Hepatocyte (in vitro differentiated cells): Measurements from ENCODE around the gene KDM4F.

ENCODE experiments used
- EZH2 ChIP-seq: fragments of 200-600 bp; sonication (generic); IDR thresholded peaks from 2 replicates; pipeline ENCODE4 v1.6.1; 2016; ENCODE audit warnings: antibody characterized with exemption, mild to moderate bottlenecking, borderline replicate concordance
- TF ChIP-seq, protein P1 (sequence below): fragments of 200-600 bp; sonication (generic); IDR thresholded peaks from 2 replicates; pipeline ENCODE4 v1.5.1; 2016; ENCODE audit warnings: antibody characterized with exemption, mild to moderate bottlenecking; ENCODE audit not compliant: poor library complexity

- TF ChIP-seq, protein P1, sequence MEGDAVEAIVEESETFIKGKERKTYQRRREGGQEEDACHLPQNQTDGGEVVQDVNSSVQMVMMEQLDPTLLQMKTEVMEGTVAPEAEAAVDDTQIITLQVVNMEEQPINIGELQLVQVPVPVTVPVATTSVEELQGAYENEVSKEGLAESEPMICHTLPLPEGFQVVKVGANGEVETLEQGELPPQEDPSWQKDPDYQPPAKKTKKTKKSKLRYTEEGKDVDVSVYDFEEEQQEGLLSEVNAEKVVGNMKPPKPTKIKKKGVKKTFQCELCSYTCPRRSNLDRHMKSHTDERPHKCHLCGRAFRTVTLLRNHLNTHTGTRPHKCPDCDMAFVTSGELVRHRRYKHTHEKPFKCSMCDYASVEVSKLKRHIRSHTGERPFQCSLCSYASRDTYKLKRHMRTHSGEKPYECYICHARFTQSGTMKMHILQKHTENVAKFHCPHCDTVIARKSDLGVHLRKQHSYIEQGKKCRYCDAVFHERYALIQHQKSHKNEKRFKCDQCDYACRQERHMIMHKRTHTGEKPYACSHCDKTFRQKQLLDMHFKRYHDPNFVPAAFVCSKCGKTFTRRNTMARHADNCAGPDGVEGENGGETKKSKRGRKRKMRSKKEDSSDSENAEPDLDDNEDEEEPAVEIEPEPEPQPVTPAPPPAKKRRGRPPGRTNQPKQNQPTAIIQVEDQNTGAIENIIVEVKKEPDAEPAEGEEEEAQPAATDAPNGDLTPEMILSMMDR: no peak
- TF ChIP-seq EZH2: no peak
These were observed 32.2 kb downstream of the KDM4F start for GRCh38 chr11:95081412-95081811.
